BE2C (cell line): ENCODE data around the gene ABI3BP.

Experiments used
- DNase-seq: peaks from one replicate; pipeline ENCODE4 v3.0.0-alpha.2; 2020
- H3K27me3 ChIP-seq: fragments of 250-450 bp; sonication (Bioruptor Pico); 2 replicates; pipeline ENCODE4 v1.5.1; 2020; ENCODE audit warnings: mild to moderate bottlenecking
- H3K36me3 ChIP-seq: fragments of 250-450 bp; sonication (Bioruptor Pico); 2 replicates; pipeline ENCODE4 v1.5.1; 2020; ENCODE audit warnings: mild to moderate bottlenecking
- H3K4me1 ChIP-seq: fragments of 250-450 bp; sonication (Bioruptor Pico); 2 replicates; pipeline ENCODE4 v1.5.1; 2020
- H3K4me3 ChIP-seq: 2 replicates; pipeline ENCODE4 v1.5.1; 2011; ENCODE audit warnings: low read depth, low read length
- H3K9me3 ChIP-seq: fragments of 250-450 bp; sonication (Bioruptor Pico); 2 replicates; pipeline ENCODE4 v1.5.1; 2020
- CTCF ChIP-seq: IDR thresholded peaks from 2 replicates; pipeline ENCODE4 v1.5.1; 2012; ENCODE audit warnings: mild to moderate bottlenecking, low read depth, low read length

The ABI3BP gene

DNA sequence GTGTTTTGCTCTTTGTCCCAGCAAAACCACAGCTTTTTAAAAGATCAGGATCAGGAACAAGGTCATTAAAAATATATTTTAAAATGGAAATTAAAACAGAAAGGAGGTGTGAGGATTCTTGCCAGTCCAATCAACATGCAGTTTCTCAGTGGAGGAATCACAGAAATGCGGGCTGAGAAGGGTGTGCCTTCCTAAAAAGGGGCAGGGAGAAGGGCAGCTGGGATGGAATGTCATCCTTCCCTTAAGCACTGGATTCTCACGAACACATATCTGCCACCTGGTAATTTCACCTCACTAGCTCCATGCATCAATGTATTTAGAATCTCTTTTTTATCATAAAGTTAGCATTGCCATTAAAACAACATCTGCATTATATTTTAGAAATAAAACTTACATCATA is 21.4 kb downstream of the ABI3BP start:
- Histone ChIP-seq H3K4me1 (peaks cover 26% of the 10 kb centered on the region), H3K36me3 (no peaks in the 10 kb centered on the region), H3K4me3 (no peak overlapping the region), H3K9me3 (no peaks in the 10 kb centered on the region), H3K27me3 (no peaks in the 10 kb centered on the region)
- no peak for DNase-seq
- no peak for TF ChIP-seq CTCF

- no peak for TF ChIP-seq CTCF
- H3K27me3 ChIP-seq: no peaks in the 10 kb centered on the region
- H3K4me1 ChIP-seq: peaks cover 30% of the 10 kb centered on the region
- H3K4me3 ChIP-seq: no peak overlapping the region
- DNase-seq: no peak
- no peaks in the 10 kb centered on the region for H3K9me3 ChIP-seq
- no peaks in the 10 kb centered on the region for H3K36me3 ChIP-seq
Measured at GRCh38 chr3:100970477-100970990, 22.7 kb downstream of the ABI3BP start.

DNA sequence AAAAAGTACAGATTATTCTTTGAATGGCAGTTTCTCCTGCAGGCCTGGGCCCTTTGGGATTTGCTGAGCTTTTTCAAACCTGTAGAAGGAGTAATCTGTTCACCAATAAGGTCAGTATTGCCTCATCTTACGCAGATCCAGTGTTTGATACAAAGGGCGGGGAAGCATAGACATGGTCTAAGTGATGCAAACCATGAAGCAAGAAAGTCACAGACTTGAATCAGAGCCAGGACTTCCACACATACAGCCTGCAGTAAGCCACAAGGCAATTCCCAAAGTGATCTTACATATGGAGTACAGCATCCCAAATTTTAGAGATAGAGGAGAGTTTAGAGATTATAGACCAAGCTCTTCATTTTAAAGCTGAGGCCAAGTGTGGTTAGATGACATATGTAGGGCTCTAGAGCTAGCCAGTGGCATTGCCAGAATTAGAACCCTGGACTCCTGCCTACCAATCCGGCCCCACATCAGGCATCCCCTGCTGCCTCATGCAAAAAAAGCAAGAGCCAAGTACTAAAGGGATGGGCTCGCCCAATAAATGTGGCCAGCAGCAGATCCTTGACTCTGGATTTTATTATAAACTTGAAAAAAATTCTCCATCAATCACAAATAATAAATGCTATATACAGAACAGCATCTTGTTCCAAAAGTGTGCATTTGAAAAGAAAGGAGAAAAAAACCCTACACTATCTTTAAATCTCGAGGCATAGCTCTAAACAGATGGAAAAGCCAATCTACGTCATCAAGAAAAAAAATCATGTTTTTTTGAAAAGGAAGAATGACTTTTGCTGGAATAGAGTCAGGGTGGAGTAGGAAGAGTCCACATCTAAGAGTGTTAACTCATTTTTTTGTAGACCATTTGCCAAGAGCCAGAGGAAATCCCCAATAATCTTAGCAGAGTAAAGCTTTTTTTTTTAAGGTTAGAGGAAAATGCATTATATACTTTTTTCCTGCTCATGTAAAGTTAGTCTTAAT is 24.0 kb downstream of the ABI3BP start:
- DNase-seq: peak; percentile 8
- no peaks in the 10 kb centered on the region for H3K36me3 ChIP-seq
- no peaks in the 10 kb centered on the region for H3K27me3 ChIP-seq
- H3K4me3 ChIP-seq: no peak overlapping the region
- TF ChIP-seq CTCF: no peak
- no peaks in the 10 kb centered on the region for H3K9me3 ChIP-seq
- H3K4me1 ChIP-seq: peaks cover 32% of the 10 kb centered on the region

DNA sequence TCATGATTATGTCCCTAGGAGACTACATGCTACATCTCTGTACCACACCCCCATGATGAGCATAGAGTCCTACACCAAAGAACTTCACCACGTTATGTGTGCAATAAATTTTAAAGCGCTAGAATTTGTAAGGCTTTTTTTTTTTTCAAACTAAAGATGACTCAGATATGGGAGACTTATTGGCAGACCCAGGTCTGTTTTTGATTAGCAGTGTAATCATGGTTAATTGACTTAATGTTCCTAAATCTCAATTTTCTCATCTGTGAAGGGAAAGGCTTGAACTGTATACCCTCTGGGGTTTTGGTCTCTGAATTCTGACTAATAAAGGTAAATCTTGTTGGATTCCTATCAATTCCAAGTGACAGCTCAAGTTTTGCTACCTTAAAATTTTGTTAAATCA is 26.4 kb downstream of the ABI3BP start:
- peak; percentile 29 for DNase-seq
- Histone ChIP-seq H3K4me1 (peaks cover 20% of the 10 kb centered on the region), H3K36me3 (no peaks in the 10 kb centered on the region), H3K4me3 (0 out of 2 replicates have a peak overlapping the region, but pooled peaks have one; percentile 2), H3K9me3 (no peaks in the 10 kb centered on the region), H3K27me3 (no peaks in the 10 kb centered on the region)
- no peak for TF ChIP-seq CTCF

DNA sequence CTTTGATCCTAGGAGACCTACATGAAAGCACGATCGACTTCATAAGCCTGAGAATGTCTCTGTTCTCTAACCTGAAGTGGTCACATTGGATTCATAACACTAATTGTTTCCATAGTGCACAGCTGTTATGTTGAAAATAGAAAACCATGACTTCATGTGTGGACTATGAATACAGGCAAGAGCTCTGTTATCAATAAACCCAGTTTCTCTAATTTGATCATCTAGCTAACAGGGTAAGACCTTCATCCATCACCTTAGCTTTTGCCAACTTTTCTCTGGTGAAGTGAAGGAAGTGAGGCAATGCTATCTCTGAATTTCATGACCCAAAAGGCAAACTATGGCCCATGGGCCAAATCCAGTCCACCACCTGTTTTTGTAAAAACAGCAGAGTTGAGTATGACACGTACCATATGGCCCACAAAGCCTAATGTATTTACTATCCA is 27.2 kb downstream of the ABI3BP start:
- H3K4me1 ChIP-seq: peaks cover 20% of the 10 kb centered on the region; the same call in 1 of the 2 replicates
- no peaks in the 10 kb centered on the region for H3K36me3 ChIP-seq
- H3K27me3 ChIP-seq: no peaks in the 10 kb centered on the region
- no peak for TF ChIP-seq CTCF
- DNase-seq: peak; percentile 71
- H3K4me3 ChIP-seq: no peak overlapping the region
- no peaks in the 10 kb centered on the region for H3K9me3 ChIP-seq

GRCh38 chr3:100963041-100963440 is 30.2 kb downstream of the ABI3BP start:
- H3K4me3 ChIP-seq: no peak overlapping the region
- no peaks in the 10 kb centered on the region for H3K27me3 ChIP-seq
- peaks cover 10% of the 10 kb centered on the region; the same call in 1 of the 2 replicates for H3K4me1 ChIP-seq
- no peaks in the 10 kb centered on the region; the same call in 1 of the 2 replicates for H3K9me3 ChIP-seq
- DNase-seq: no peak
- no peaks in the 10 kb centered on the region for H3K36me3 ChIP-seq
- no peak for TF ChIP-seq CTCF
